ENCODE measurements around the gene PTPN18. TPM values are rescaled to one million over a fixed set of nuclear protein-coding genes. Genes with fewer than 3 reads are reported as not detected.

Gene PTPN18
- total RNA-seq, 1 donor = 25.8 TPM

DNA sequence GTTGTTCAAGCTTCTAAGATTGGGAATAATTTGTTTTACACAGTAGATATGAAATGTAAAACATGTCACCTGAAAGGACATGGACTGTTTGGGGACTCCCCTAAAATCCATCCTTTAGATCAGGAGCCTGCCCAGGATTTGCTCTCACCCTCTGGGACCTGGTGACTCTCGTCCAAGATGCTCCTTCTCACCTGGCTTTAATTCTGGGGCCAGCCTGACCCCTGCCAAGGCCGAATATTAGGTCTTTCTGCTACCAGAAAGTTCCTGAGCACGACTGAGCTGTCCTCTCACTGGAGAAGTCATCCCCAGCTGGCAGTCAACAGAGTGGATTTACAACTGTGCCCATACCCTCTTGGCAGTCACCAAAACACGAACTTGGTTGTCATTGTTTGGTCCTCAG lies 25.3 kb downstream of the PTPN18 start:
- TF ChIP-seq, protein P1, sequence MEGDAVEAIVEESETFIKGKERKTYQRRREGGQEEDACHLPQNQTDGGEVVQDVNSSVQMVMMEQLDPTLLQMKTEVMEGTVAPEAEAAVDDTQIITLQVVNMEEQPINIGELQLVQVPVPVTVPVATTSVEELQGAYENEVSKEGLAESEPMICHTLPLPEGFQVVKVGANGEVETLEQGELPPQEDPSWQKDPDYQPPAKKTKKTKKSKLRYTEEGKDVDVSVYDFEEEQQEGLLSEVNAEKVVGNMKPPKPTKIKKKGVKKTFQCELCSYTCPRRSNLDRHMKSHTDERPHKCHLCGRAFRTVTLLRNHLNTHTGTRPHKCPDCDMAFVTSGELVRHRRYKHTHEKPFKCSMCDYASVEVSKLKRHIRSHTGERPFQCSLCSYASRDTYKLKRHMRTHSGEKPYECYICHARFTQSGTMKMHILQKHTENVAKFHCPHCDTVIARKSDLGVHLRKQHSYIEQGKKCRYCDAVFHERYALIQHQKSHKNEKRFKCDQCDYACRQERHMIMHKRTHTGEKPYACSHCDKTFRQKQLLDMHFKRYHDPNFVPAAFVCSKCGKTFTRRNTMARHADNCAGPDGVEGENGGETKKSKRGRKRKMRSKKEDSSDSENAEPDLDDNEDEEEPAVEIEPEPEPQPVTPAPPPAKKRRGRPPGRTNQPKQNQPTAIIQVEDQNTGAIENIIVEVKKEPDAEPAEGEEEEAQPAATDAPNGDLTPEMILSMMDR (IDR thresholded peaks at IDR 0.05; ENCODE audit: insufficient read depth, low read length) = no peak
- no peak overlapping the region for H3K4me3 ChIP-seq (ENCODE audit: low read depth, low read length)
- no peak for DNase-seq (ENCODE audit: low read depth)

DNA sequence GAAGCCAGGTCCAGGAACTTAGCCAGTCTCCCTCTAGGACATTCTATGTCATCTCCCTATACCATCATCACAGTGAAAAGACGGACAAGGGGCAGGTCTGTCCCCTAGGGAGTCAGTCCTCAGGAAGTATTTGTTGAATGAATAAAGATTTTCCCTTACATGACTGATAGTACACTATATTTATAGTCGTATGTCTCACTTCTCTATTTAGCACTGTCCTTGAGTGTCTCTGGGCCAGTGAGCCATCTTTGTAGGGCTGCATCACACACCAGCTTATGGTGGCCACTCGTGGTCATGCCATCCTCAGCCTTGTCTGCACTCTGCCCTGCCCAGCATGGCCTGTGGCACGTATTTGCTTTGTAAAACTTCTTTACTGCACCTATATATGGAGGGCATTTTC lies 25.8 kb downstream of the PTPN18 start:
- H3K4me3 ChIP-seq (ENCODE audit: low read depth, low read length) = no peak overlapping the region
- DNase-seq (ENCODE audit: low read depth) = no peak
- TF ChIP-seq, protein P1 (IDR thresholded peaks at IDR 0.05; ENCODE audit: insufficient read depth, low read length) = no peak

DNA sequence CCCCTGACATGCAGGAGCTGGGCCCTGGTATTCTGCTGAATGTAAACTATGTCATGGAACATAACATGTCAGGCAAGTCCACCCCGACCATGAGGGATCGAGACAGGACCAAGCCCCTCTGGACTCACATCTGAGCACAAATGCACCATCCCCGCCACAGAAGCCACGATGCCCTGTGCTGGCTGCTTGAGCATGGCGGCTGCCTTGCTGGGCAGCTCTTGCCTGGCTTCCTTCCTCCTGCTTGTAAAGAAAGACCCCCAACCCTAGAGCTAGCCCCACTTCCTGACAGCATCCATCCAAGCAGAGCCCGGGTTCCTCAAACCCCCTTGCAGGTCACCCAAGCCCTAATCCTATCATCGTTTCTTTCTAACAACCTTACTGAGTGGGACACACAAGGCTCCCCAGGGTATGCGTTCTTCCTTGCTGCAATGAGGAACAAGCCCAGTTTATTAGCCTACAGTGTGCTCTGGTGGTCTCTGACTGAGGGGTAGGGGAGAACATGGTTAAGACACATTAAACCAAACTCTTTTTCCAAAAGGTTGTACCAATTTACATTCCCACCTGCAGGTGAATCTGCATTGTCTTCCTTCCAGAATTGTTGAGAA lies 26.6 kb downstream of the PTPN18 start:
- DNase-seq (ENCODE audit: low read depth) = no peak
- TF ChIP-seq, protein P1 (IDR thresholded peaks at IDR 0.05; ENCODE audit: insufficient read depth, low read length) = no peak
- no peak overlapping the region for H3K4me3 ChIP-seq (ENCODE audit: low read depth, low read length)

DNA sequence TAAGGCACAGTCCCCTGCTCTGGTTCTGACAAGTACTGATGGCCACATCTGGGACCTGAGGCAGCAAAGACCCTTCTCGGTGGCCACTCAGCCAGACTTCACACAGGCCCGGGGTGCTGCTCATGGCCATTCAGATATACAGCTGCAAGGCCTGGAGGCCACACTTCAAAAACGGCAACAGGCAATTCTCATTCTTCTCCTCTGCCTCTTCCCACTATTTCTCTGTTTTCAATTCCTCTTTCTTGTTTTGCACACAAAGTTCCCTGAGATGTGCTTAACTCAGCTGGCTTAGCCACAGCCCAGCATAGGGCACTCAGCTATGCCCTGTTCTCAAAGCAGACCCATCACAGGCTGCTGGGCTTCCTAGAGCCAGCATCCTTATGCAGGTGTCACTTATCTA lies 29.9 kb downstream of the PTPN18 start:
- TF ChIP-seq, protein P1 (IDR thresholded peaks at IDR 0.05; ENCODE audit: insufficient read depth, low read length) = no peak
- DNase-seq (ENCODE audit: low read depth) = no peak
- H3K4me3 ChIP-seq (ENCODE audit: low read depth, low read length) = no peak overlapping the region

DNA sequence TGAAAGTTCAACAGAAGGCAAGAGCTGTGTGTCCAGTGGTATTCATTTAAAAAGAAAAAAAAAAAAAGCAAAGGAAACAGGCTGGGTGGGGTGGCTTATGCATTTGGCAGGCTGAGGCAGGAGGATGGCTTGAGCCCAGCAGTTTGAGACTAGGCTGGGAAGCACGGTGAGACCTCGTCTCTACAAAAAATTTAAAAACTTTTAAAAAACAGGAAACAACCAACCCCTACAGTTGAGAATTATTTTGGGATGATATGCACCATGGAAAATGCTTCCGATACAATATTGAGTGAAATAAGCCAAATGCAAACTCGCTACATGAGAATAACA lies 31.2 kb downstream of the PTPN18 start:
- H3K4me3 ChIP-seq (ENCODE audit: low read depth, low read length) = no peak overlapping the region
- TF ChIP-seq, protein P1 (IDR thresholded peaks at IDR 0.05; ENCODE audit: insufficient read depth, low read length) = no peak
- DNase-seq (ENCODE audit: low read depth) = peak; percentile 69

DNA sequence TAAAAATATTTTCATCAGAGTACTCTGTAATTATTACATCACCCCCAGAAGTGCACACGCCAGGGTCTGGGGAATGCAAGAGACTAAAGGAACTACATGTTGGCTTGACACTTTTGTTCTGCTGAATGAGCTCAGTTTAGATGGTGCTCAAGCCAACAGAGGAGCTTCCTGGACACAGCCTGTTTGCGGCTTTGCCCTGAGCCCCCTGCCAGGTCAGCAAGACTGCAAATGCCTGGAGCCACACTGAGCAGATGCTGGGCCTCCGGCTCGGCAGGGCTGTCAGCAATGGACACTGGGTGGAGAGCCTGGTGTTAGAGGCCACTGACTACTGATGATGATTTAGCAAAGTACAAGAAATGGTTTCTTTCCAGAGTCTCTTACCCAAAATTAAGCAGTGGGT lies 31.9 kb downstream of the PTPN18 start:
- TF ChIP-seq, protein P1 (IDR thresholded peaks at IDR 0.05; ENCODE audit: insufficient read depth, low read length) = no peak
- DNase-seq (ENCODE audit: low read depth) = peak; percentile 33
- H3K4me3 ChIP-seq (ENCODE audit: low read depth, low read length) = no peak overlapping the region

Data from fibroblast of the aortic adventitia (primary cell).